Transverse colon (tissue), 3 donors: ENCODE measurements around the gene ZNF521.

Source experiments
- CTCF ChIP-seq, 5 experiments: fragments of 200-600 bp in 3 of 5; fragments of 450-650 bp in 2 of 5; sonication (generic) in 3 of 5; IDR thresholded peaks; 1 replicate in 2 of 5; 2 replicates in 3 of 5; pipeline ENCODE4 v1.5.1; 2016 to 2017; ENCODE audit warnings: antibody characterized with exemption in 5 of 5, inconsistent platforms in 3 of 5, mild to moderate bottlenecking in 2 of 5, moderate library complexity in 1 of 5
- EP300 ChIP-seq: sonication (generic); formaldehyde crosslinking; IDR thresholded peaks from one replicate; pipeline ENCODE4 v1.6.1; 2017; ENCODE audit warnings: antibody characterized with exemption, low read depth

- TF ChIP-seq EP300 (no peak), CTCF (IDR thresholded peaks at IDR 0.05) (no peak)
These were observed 279.8 kb downstream of the ZNF521 start for GRCh38 chr18:25072205-25072604.
